Measurements from ENCODE around the gene ITGA1.

- TF ChIP-seq CTCF (IDR thresholded peaks at IDR 0.05) (no peak), POLR2AphosphoS5 (IDR thresholded peaks at IDR 0.05) (no peak), POLR2A (IDR thresholded peaks at IDR 0.05) (no peak)
These were observed 66.6 kb downstream of the ITGA1 start for GRCh38 chr5:52854301-52854700.

Measured in breast epithelium (tissue), 3 donors.